DND-41 (cell line): ENCODE data around the gene SLC18A2.

Experiments used
- CTCF ChIP-seq: IDR thresholded peaks from 2 replicates; pipeline ENCODE4 v1.5.1; 2012; ENCODE audit warnings: borderline replicate concordance, low read length, moderate library complexity, mild to moderate bottlenecking; ENCODE audit not compliant: poor library complexity, severe bottlenecking; ENCODE audit errors: extremely low read depth
- EZH2 ChIP-seq: IDR thresholded peaks from 3 replicates; pipeline ENCODE4 v1.6.1; 2012; ENCODE audit warnings: borderline replicate concordance, low read depth, mild to moderate bottlenecking, moderate library complexity, low read length, inconsistent platforms; ENCODE audit not compliant: severe bottlenecking

DNA sequence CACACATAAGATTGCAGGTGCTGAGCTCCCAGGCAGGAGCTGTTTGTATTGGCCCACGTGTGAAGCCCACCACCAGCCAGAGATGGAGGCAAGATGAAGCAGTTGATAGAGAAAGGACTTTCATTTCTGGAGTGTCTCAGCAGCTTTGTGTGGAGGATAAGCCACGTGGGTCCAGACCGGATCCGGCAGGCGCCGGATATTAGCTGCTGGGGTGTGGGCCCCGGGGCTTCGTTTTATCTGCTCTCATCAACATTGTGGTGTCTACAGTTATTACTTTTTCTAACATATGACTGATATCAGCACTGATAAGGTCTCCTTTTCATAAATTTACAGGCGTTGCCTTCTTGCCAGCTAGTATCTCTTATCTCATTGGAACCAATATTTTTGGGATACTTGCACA is 25.5 kb downstream of the SLC18A2 start:
- no peak for TF ChIP-seq CTCF
- TF ChIP-seq EZH2 = no peak
